WI38 (cell line): ENCODE results near the gene ERICH4.

Experiments
- H3K4me3 ChIP-seq: 2 replicates; pipeline ENCODE4 v1.5.1; 2011; ENCODE audit warnings: low read depth, mild to moderate bottlenecking, control low read depth, low read length
- CTCF ChIP-seq: IDR thresholded peaks from 2 replicates; pipeline ENCODE4 v1.5.1; 2012; ENCODE audit warnings: low read depth, mild to moderate bottlenecking, control low read depth, low read length

The ERICH4 gene

DNA sequence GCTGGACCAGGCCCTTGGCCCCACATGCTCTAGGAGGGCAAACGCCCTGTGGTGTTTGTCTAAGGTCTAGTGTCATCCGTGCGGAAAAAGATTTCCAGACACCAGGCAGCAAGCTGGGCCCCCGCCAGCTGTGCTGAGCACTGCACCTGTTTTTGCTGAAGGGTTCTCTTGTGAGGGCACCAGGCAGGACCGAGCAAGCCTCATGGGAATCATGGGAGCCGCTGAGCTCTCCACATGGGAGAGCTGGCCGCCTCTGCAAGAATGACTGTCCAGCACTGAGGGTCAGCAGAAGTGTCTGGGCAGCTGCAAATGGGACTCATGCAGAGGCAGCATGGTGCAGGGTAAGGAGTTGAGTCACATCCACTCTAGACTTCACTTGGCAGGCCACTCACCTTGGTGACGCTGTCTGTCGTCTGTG lies 27.8 kb upstream of the ERICH4 start:
- H3K4me3 ChIP-seq = no peak overlapping the region
- no peak for TF ChIP-seq CTCF

GRCh38 chr19:41416194-41416674 lies 26.7 kb upstream of the ERICH4 start:
- H3K4me3 ChIP-seq = no peak overlapping the region
- no peak for TF ChIP-seq CTCF

GRCh38 chr19:41420101-41420880 lies 22.7 kb upstream of the ERICH4 start:
- no peak overlapping the region for H3K4me3 ChIP-seq
- no peak for TF ChIP-seq CTCF

- H3K4me3 ChIP-seq = no peak overlapping the region
- TF ChIP-seq CTCF = no peak
These were observed 21.6 kb upstream of the ERICH4 start for GRCh38 chr19:41421314-41421713.

GRCh38 chr19:41421973-41422372 lies 21.0 kb upstream of the ERICH4 start:
- TF ChIP-seq CTCF = no peak
- H3K4me3 ChIP-seq = no peak overlapping the region

DNA sequence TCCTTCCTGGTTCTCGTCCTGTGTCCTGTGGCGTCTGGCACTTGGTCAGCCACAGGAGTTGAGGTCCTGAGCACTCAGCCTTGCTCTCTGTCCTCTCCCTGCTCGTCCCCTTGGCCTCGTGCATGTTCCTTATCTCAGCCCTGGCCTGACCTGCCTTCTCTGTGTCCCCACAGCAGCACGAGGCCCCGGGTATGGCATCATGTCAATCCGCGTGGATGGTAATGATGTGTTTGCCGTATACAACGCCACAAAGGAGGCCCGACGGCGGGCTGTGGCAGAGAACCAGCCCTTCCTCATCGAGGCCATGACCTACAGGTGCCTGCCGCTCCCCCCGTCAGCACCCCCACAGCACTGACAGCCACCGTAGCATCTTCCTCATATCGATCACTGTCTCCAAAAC lies 20.5 kb upstream of the ERICH4 start:
- TF ChIP-seq CTCF = no peak
- H3K4me3 ChIP-seq = no peak overlapping the region

DNA sequence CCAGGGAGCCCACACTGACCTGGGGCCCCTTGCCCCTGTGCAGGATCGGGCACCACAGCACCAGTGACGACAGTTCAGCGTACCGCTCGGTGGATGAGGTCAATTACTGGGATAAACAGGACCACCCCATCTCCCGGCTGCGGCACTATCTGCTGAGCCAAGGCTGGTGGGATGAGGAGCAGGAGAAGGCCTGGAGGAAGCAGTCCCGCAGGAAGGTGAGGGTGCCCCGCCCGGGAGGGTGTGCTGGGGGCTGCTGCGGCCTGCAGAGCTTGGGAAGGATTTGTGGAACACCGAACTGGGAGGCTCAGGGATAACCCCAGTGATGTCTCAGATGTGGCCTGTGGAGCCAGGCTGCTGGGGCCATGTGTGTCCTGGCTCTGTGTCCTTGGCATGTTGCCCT lies 20.0 kb upstream of the ERICH4 start:
- TF ChIP-seq CTCF = no peak
- no peak overlapping the region for H3K4me3 ChIP-seq
